ENCODE measurements around the gene SPOCK2. TPM values are rescaled to one million over a fixed set of nuclear protein-coding genes. Genes with fewer than 3 reads are reported as not detected.
A peak's percentile ranks its signal among the peaks of the same experiment; 100 is the strongest.

SPOCK2 gene
- total and polyA plus RNA-seq, 2 of the 4 experiments (the other 2 are of a cell fraction), result 0.02 TPM; not detected in 1

DNA sequence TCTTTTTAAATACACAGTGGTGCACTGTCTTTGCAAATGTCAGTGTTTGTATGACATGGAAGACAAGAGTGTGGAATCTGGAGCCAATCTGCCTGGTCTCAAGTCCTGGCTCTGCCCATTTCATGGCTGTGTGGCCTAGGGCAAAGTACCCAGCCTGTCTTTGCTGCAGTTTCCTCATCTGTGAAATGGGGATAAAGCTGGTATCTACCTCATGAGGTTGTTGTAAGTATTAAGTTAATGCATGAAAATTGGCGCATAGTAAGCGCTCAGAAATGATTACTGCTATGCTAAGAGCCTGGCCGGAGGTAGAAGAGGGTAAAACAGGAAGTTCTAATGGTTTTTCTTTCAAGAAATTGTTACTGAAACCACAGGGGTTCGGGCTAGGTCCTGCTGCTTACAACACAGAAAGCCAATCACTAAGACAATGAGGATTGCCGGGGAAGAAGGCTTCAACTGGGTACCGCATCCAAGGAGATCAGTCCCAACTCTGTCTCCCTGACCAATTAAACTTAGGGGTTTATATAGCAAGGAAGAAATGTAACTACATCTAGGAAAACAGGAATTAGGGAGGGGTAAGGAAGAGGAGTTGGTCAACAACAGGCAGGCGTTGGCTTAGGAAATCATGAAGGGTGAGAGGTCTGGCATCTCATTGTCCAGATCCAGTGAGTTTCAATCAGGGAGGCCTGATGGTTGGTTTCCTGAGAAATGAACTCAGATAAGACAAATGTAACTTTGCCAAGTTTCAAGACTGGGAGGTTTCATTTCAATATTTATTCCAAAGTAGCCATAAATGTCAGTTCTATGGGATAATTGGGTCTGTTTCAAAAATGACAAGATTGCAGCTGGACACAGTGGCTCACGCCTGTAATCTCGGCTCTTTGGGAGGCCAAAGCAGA, 67.2 kb downstream of the SPOCK2 start:
- no peak overlapping the region for H3K56ac ChIP-seq (ENCODE audit: extremely low read depth, insufficient read depth, low read length)
- H3K9me1 ChIP-seq (ENCODE audit: insufficient read depth, low read length), result peaks cover 8% of the 10 kb centered on the region
- ChIA-PET CTCF (interaction anchor here (1.1 kb wide), 1 partner anchor 125 kb away, joined by 4 read pairs; no protein-coding TSS in a partner anchor), POLR2A (ENCODE audit: unreplicated experiment) (no interaction called here)
- no peak overlapping the region for H4K5ac ChIP-seq (ENCODE audit: low read depth, low read length)
- no peak for ATAC-seq (ENCODE audit: low read depth)
- H3K9ac ChIP-seq (ENCODE audit: low read depth, low read length), result no peak overlapping the region
- DNase-seq, result no peak
- H2AFZ ChIP-seq (replicated peaks; ENCODE audit: low read length, poor library complexity), result no peak overlapping the region
- H4K91ac ChIP-seq (ENCODE audit: insufficient read depth, low read depth, low read length), result no peak overlapping the region
- H3K36me3 ChIP-seq (ENCODE audit: control insufficient read depth, insufficient read depth, low read length), result no peaks in the 10 kb centered on the region
- peaks cover 18% of the 10 kb centered on the region for H3K4me1 ChIP-seq (ENCODE audit: control insufficient read depth, insufficient read depth, low read length)
- intact Hi-C loops (cut with micrococcal nuclease) (no loop called here), dilution Hi-C loops (cut with HindIII; ENCODE audit: low sequenced_read_pairs, unreplicated experiment) (no loop called here), in situ Hi-C loops (cut with MboI; ENCODE audit: low sequenced_read_pairs) (no loop called here)
- peaks cover 10% of the 10 kb centered on the region; the same call in 1 of the 2 replicates for H4K20me1 ChIP-seq (ENCODE audit: insufficient read depth, low read length)
- H2AK5ac ChIP-seq (ENCODE audit: low read depth, low read length), result no peak overlapping the region
- no peaks in the 10 kb centered on the region for H3K79me1 ChIP-seq (ENCODE audit: low read depth in 1 of 2, low read length in 2 of 2)
- peaks cover 5% of the 10 kb centered on the region for H3K27me3 ChIP-seq (ENCODE audit: control insufficient read depth, insufficient read depth, low read length)
- no peak overlapping the region for H3K4me2 ChIP-seq (ENCODE audit: low read depth, low read length)
- H2BK20ac ChIP-seq (ENCODE audit: low read depth, low read length), result no peak overlapping the region
- TF ChIP-seq POLR2A (IDR thresholded peaks at IDR 0.05; ENCODE audit: low read depth, low read length) (no peak), NFE2L2 (IDR thresholded peaks at IDR 0.05; ENCODE audit: low read depth, low read length) (no peak), CHD1 (IDR thresholded peaks at IDR 0.05; ENCODE audit: low read depth, low read length) (no peak), FOS (IDR thresholded peaks at IDR 0.05; ENCODE audit: low read depth, low read length) (no peak), SMC3 (IDR thresholded peaks at IDR 0.05; ENCODE audit: low read depth, low read length) (no peak)
- TF ChIP-seq, protein P1, sequence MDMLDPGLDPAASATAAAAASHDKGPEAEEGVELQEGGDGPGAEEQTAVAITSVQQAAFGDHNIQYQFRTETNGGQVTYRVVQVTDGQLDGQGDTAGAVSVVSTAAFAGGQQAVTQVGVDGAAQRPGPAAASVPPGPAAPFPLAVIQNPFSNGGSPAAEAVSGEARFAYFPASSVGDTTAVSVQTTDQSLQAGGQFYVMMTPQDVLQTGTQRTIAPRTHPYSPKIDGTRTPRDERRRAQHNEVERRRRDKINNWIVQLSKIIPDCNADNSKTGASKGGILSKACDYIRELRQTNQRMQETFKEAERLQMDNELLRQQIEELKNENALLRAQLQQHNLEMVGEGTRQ (IDR thresholded peaks at IDR 0.05; ENCODE audit: low read depth, low read length), result no peak
- H2BK15ac ChIP-seq (ENCODE audit: low read depth, low read length), result no peak overlapping the region
- H3K4ac ChIP-seq (ENCODE audit: low read depth, low read length), result no peak overlapping the region
- no peak overlapping the region for H3K27ac ChIP-seq (ENCODE audit: insufficient read depth, low read length)
- no peak overlapping the region for H3K4me3 ChIP-seq (ENCODE audit: insufficient read depth, low read depth, low read length)
- H3K9me3 ChIP-seq (ENCODE audit: control insufficient read depth, insufficient read depth, low read length), result no peaks in the 10 kb centered on the region
- no peak overlapping the region for H4K8ac ChIP-seq (ENCODE audit: low read depth in 2 of 2, low read length in 2 of 2)
- no peak overlapping the region for H2BK5ac ChIP-seq (ENCODE audit: low read depth, low read length, poor library complexity, severe bottlenecking)
- no TSS peak for BruUV-seq (replicated peaks)
- no peak overlapping the region for H2AK9ac ChIP-seq (replicated peaks; ENCODE audit: low read depth, low read length, poor library complexity)
- 0 out of 2 replicates have a peak overlapping the region, but pooled peaks have one; percentile 43 for H3K23ac ChIP-seq (ENCODE audit: low read depth, low read length)
- 83% methylated on average over 1 of the region's 9 CpGs; no CpG with 5 or more reads in 1 of the 2 experiments for WGBS, 2 experiments (ENCODE audit: extremely low coverage in 2 of 2, insufficient read length in 1 of 2)
- no peak overlapping the region for H3K14ac ChIP-seq (replicated peaks; ENCODE audit: low read depth, low read length)
- no peak overlapping the region for H2BK120ac ChIP-seq (ENCODE audit: low read depth, low read length)
- no peak overlapping the region; the same call in 1 of the 2 replicates for H3K18ac ChIP-seq (ENCODE audit: low read depth, low read length)
